Measurements from ENCODE around the gene PROSER3. TPM values are rescaled to one million over a fixed set of nuclear protein-coding genes. Genes with fewer than 3 reads are reported as not detected.

The PROSER3 gene
- total and polyA plus RNA-seq, 2 of the 4 experiments (the other 2 are of a cell fraction): 5.4 to 21.8 TPM

DNA sequence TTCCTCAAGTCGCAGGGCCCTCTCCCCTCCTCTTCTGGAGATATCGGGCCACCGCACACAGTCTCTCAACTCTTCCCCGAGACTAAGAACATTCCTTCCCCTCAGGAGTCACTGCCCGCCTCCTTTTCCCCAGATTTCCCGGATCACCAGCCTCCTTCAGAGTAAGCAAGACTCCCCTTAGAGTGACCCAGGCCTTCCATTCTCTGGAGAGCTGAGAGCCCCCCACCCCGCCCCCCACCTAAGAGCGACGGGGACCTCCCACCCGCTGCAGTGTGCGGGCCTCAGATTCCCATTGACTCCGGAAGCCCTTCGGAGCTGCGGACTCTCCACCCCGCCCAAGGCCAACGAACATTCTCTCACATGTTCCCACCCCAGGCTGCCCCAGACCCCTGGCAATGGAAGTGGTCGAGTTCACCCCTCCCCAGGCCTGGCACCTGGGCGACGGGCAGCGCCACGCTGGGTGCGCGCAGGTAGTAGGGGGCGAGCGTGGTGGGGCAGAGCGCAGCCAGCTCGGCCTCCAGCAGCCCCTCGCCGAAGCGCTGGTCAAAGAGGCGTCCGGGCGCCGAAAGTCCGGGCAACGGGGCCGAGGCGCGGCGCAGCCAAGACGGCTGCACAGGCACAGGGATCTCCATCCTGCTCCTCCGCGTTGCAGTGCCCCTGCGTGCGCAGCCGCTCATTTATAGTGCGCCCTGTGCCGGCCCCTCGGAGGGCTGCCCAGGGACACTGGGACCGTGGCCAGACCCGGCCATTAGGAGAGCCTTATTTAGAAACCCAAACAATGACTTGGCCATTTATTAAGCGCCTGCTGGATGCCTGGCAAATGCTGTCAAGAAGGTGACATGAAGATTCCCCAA, 1.4 kb upstream of the PROSER3 start, which contains the start of gene HSPB6:
TSS of gene HSPB6 (minus strand) at position 653 of the 854 bp plus-strand sequence. CDS start at position 632, 21 bp downstream.
- Histone ChIP-seq H3K4me3 (ENCODE audit: insufficient read depth, low read depth, low read length) (peak within 1 kb of the TSS; percentile 50), H3K27me3 (ENCODE audit: control insufficient read depth, insufficient read depth, low read length) (no peaks in the 10 kb centered on the region), H4K8ac (ENCODE audit: low read depth in 2 of 2, low read length in 2 of 2) (peak within 1 kb of the TSS; percentile 78 to 94), H3K4ac (ENCODE audit: low read depth, low read length) (peak within 1 kb of the TSS; percentile 91), H4K91ac (ENCODE audit: insufficient read depth, low read depth, low read length) (peak within 1 kb of the TSS; percentile 92), H3K9me1 (ENCODE audit: insufficient read depth, low read length) (peaks cover 20% of the 10 kb centered on the region; the same call in 1 of the 2 replicates), H2AK5ac (ENCODE audit: low read depth, low read length) (peak within 1 kb of the TSS; percentile 91), H3K4me2 (ENCODE audit: low read depth, low read length) (peak within 1 kb of the TSS; percentile 93), H2BK20ac (ENCODE audit: low read depth, low read length) (peak within 1 kb of the TSS; percentile 43; the same call in 1 of the 2 replicates), H2BK5ac (ENCODE audit: low read depth, low read length, poor library complexity, severe bottlenecking) (peak within 1 kb of the TSS; percentile 96), H3K4me1 (ENCODE audit: control insufficient read depth, insufficient read depth, low read length) (peaks cover 13% of the 10 kb centered on the region), H3K9ac (ENCODE audit: low read depth, low read length) (peak within 1 kb of the TSS; percentile 90), H3K18ac (ENCODE audit: low read depth, low read length) (peak within 1 kb of the TSS; percentile 74), H3K14ac (replicated peaks; ENCODE audit: low read depth, low read length) (peak within 1 kb of the TSS; percentile 88), H2AFZ (replicated peaks; ENCODE audit: low read length, poor library complexity) (peak within 1 kb of the TSS; percentile 96), H3K56ac (ENCODE audit: extremely low read depth, insufficient read depth, low read length) (peak within 1 kb of the TSS; percentile 84), H3K79me1 (ENCODE audit: low read depth in 1 of 2, low read length in 2 of 2) (peaks cover 35 to 68% of the 10 kb centered on the region in 2 experiments), H3K9me3 (ENCODE audit: control insufficient read depth, insufficient read depth, low read length) (no peaks in the 10 kb centered on the region), H2AK9ac (replicated peaks; ENCODE audit: low read depth, low read length, poor library complexity) (peak within 1 kb of the TSS; percentile 95), H3K23ac (ENCODE audit: low read depth, low read length) (peak within 1 kb of the TSS; percentile 94), H2BK15ac (ENCODE audit: low read depth, low read length) (peak within 1 kb of the TSS; percentile 59; the same call in 1 of the 3 replicates), H3K36me3 (ENCODE audit: control insufficient read depth, insufficient read depth, low read length) (peaks cover 33% of the 10 kb centered on the region), H3K27ac (ENCODE audit: insufficient read depth, low read length) (peak within 1 kb of the TSS; percentile 97), H2BK120ac (ENCODE audit: low read depth, low read length) (peak within 1 kb of the TSS; percentile 92), H4K20me1 (ENCODE audit: insufficient read depth, low read length) (peaks cover 6% of the 10 kb centered on the region; the same call in 1 of the 2 replicates), H4K5ac (ENCODE audit: low read depth, low read length) (peak within 1 kb of the TSS; percentile 89)
- dilution Hi-C loops (cut with HindIII; ENCODE audit: low sequenced_read_pairs, unreplicated experiment): no loop called here
- CTCF ChIA-PET: interaction anchor here (0.6 kb wide), 1 partner anchor 175 kb away, joined by 3 read pairs; no protein-coding TSS in a partner anchor
- WGBS, 2 experiments (ENCODE audit: extremely low coverage in 2 of 2, insufficient read length in 1 of 2): 5% methylated on average over 24 of the region's 52 CpGs; no CpG with 5 or more reads in 1 of the 2 experiments
- TF ChIP-seq NFE2L2 (IDR thresholded peaks at IDR 0.05; ENCODE audit: low read depth, low read length): peak; percentile 39
- TF ChIP-seq USF2 (IDR thresholded peaks at IDR 0.05; ENCODE audit: low read depth, low read length): no peak
- TF ChIP-seq MAFK (IDR thresholded peaks at IDR 0.05; ENCODE audit: low read depth, low read length): no peak
- no peak for TF ChIP-seq CEBPB (IDR thresholded peaks at IDR 0.05; ENCODE audit: low read depth, low read length)
- TF ChIP-seq FOS (IDR thresholded peaks at IDR 0.05; ENCODE audit: low read depth, low read length): no peak
- no peak for TF ChIP-seq RFX5 (IDR thresholded peaks at IDR 0.05; ENCODE audit: low read depth, low read length)
- no peak; the same call in 1 of the 2 replicates for TF ChIP-seq MXI1 (IDR thresholded peaks at IDR 0.05; ENCODE audit: borderline replicate concordance, low read depth, low read length)
- TF ChIP-seq POLR2A (IDR thresholded peaks at IDR 0.05; ENCODE audit: low read depth, low read length): peak; percentile 87
- TF ChIP-seq RCOR1 (IDR thresholded peaks at IDR 0.05; ENCODE audit: insufficient replicate concordance, low read length): no peak
- BruUV-seq (replicated peaks): no TSS peak
- intact Hi-C loops (cut with micrococcal nuclease): loop anchor here (5.0 kb wide), 1 partner anchor 176 kb away; no protein-coding TSS in a partner anchor
- ATAC-seq (ENCODE audit: low read depth) (peak; percentile 26), DNase-seq (peak; percentile 72)
- in situ Hi-C loops (cut with MboI; ENCODE audit: low sequenced_read_pairs): no loop called here
- POLR2A ChIA-PET (ENCODE audit: unreplicated experiment): interaction anchor here (0.6 to 1.0 kb wide), 2 partner anchors 9 to 488 kb away, joined by 4 to 5 read pairs; partner anchors contain the start of gene LIN37

Measured in IMR-90 (cell line).